ENCODE data around the gene HERC3. TPM values are rescaled to one million over a fixed set of nuclear protein-coding genes. Genes with fewer than 3 reads are reported as not detected.

The HERC3 gene
- total and polyA plus RNA-seq, 2 donors from 2014 or later = 6.3 to 58.4 TPM

DNA sequence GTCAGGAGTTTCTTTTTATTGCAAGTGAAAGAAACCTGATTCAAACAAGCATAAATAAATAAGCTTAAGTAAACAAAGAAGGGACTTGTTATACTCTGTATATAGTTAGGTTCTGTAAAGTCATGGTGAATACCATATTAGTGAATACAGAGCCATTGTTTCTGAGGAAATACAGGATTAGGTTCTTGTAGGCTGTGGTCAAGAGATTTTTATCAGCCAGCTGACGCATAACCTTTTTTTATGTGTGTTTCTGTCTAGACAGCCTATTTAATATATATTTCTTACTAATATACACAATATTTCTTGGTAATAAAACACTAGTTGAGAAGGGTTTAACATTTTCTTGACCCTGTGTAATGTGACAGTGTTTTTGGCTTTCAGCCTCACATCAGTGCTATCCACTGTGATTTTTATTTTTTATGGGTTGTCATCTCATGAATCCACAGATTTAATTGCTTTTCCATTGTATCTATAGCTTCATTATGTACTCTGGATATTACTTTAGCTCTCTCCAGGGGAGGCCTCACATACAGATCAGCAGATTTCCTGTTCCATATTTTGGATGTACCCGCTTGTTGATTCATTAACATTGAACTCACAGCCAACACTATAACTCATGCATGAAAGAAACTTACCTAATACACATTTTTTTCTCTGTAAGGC is 8.0 kb downstream of the HERC3 start:
- peak overlapping the region in 2 of 3 donors; percentile 15 to 20 for H3K4me3 ChIP-seq (ENCODE audit: low read length in 3 of 3)
- intact Hi-C loops (cut with DNase I) = no loop called here
- peak in 1 of 5 donors; percentile 14 for DNase-seq
- H3K27me3 ChIP-seq (ENCODE audit: control insufficient read depth, insufficient read depth, low read length) = no peaks in the 10 kb centered on the region
- FAIRE-seq = no peak
- no peak overlapping the region for H3K27ac ChIP-seq (ENCODE audit: low read depth in 2 of 2, low read length in 2 of 2)
- TF ChIP-seq CTCF (IDR thresholded peaks at IDR 0.05; ENCODE audit: borderline replicate concordance, extremely low read depth, insufficient read depth) = no peak
- H3K36me3 ChIP-seq (ENCODE audit: control insufficient read depth in 2 of 3, insufficient read depth in 3 of 3, low read length in 3 of 3) = peaks cover 0 to 7% (median 3%) of the 10 kb centered on the region in 3 donors
- H3K9ac ChIP-seq (ENCODE audit: low read length in 3 of 3) = no peak overlapping the region
- H3K4me1 ChIP-seq (ENCODE audit: control insufficient read depth in 2 of 3, insufficient read depth in 2 of 3, low read depth in 1 of 3, low read length in 3 of 3) = peaks cover 0 to 21% (median 15%) of the 10 kb centered on the region in 3 donors
- no peaks in the 10 kb centered on the region for H3K9me3 ChIP-seq (ENCODE audit: control insufficient read depth in 2 of 3, insufficient read depth in 1 of 3, low read length in 3 of 3)

GRCh38 chr4:88604978-88605678 is 12.8 kb downstream of the HERC3 start:
- Histone ChIP-seq H3K27ac (ENCODE audit: low read depth in 2 of 2, low read length in 2 of 2) (no peak overlapping the region), H3K4me1 (ENCODE audit: control insufficient read depth in 2 of 3, insufficient read depth in 2 of 3, low read depth in 1 of 3, low read length in 3 of 3) (peaks cover 0 to 7% (median 6%) of the 10 kb centered on the region in 3 donors), H3K9me3 (ENCODE audit: control insufficient read depth in 2 of 3, insufficient read depth in 1 of 3, low read length in 3 of 3) (no peaks in the 10 kb centered on the region), H3K9ac (ENCODE audit: low read length in 3 of 3) (no peak overlapping the region), H3K36me3 (ENCODE audit: control insufficient read depth in 2 of 3, insufficient read depth in 3 of 3, low read length in 3 of 3) (peaks cover 0 to 11% (median 0%) of the 10 kb centered on the region in 3 donors), H3K27me3 (ENCODE audit: control insufficient read depth, insufficient read depth, low read length) (no peaks in the 10 kb centered on the region), H3K4me3 (ENCODE audit: low read length in 3 of 3) (no peak overlapping the region)
- DNase-seq (no peak), FAIRE-seq (no peak)
- TF ChIP-seq CTCF (IDR thresholded peaks at IDR 0.05; ENCODE audit: borderline replicate concordance, extremely low read depth, insufficient read depth) = no peak
- intact Hi-C loops (cut with DNase I) = no loop called here

DNA sequence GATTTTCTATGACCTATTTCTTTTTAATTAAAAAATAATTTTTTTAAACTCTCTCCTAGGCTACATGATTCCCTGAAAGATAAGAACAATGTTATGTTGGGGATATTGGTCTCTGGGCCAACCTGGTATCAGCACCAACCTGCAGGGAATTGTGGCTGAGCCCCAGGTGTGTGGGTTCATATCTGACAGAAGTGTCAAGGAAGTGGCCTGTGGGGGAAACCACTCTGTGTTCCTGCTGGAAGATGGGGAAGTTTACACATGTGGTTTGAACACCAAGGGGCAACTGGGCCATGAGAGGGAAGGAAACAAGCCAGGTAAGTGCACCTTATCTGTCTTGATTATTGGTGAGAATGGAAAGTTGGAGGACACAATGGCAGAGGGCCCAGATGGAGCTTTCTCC is 13.5 kb downstream of the HERC3 start:
- Histone ChIP-seq H3K9me3 (ENCODE audit: control insufficient read depth in 2 of 3, insufficient read depth in 1 of 3, low read length in 3 of 3) (no peaks in the 10 kb centered on the region), H3K9ac (ENCODE audit: low read length in 3 of 3) (no peak overlapping the region), H3K27ac (ENCODE audit: low read depth in 2 of 2, low read length in 2 of 2) (no peak overlapping the region), H3K36me3 (ENCODE audit: control insufficient read depth in 2 of 3, insufficient read depth in 3 of 3, low read length in 3 of 3) (peaks cover 0 to 11% (median 0%) of the 10 kb centered on the region in 3 donors), H3K27me3 (ENCODE audit: control insufficient read depth, insufficient read depth, low read length) (no peaks in the 10 kb centered on the region), H3K4me1 (ENCODE audit: control insufficient read depth in 2 of 3, insufficient read depth in 2 of 3, low read depth in 1 of 3, low read length in 3 of 3) (peaks cover 0 to 10% (median 6%) of the 10 kb centered on the region in 3 donors), H3K4me3 (ENCODE audit: low read length in 3 of 3) (no peak overlapping the region)
- intact Hi-C loops (cut with DNase I) = no loop called here
- no peak for DNase-seq
- TF ChIP-seq CTCF (IDR thresholded peaks at IDR 0.05; ENCODE audit: borderline replicate concordance, extremely low read depth, insufficient read depth) = no peak
- FAIRE-seq = no peak

Data from kidney (tissue), 14 donors.